ENCODE measurements around the gene DDX19B. TPM values are rescaled to one million over a fixed set of nuclear protein-coding genes. Genes with fewer than 3 reads are reported as not detected.
"Not testable (repeated sequence)": the region's sequence is repeated elsewhere in the genome, so short reads cannot be mapped to it uniquely, and the experiment has no call there.

The DDX19B gene
- total RNA-seq, 1 donor from 2014 or later = 32.2 TPM

DNA sequence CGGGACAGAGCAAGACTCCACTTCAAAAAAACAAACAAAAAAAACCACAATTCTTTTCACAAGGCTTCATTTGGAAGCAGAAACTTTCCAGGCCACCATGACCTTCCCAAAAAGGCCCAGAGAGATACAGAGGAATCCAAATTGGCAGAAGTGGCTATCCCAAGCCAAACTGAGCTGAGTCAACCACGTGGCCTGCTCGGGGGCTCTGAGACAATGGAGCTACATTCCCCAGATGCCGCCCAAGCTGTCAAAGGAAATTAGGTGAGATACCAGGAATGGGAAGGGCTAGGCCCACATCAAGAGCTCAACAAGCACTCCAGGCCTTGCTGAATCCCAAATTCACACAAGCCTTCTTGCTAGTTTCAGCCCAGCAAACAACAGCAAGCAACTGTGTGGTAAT lies 41.6 kb upstream of the DDX19B start:
- Mint-ChIP-seq H3K27me3 (no peaks in the 10 kb centered on the region), H3K4me3 (no peak overlapping the region), H3K27ac (no peak overlapping the region), H3K4me1 (ENCODE audit: unreplicated experiment) (no peaks in the 10 kb centered on the region), H3K36me3 (peaks cover 14% of the 10 kb centered on the region), H3K9me3 (no peaks in the 10 kb centered on the region)
- no peak for DNase-seq (ENCODE audit: extremely low spot score, unreplicated experiment)
- TF ChIP-seq CTCF (conservative IDR thresholded peaks at IDR 0.05) = no peak

DNA sequence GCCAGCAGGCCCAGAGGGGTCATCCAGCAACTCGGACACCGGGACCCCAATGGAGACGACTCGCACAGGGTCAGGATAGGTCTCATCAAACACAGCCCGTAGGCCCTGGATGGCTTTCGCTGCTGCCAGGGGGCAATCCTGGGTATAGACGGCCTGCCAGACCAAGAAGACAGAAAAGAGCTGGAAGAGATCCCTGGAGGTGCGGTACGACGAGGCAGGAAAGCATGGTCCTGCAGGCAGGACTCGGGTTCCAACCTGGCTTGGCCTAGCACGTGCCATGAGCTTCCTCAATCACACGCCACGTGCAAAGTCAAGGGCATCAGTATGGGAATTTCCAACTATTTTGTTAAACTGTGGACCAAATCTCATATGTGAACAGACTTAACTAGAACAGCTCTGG lies 40.9 kb upstream of the DDX19B start:
- no peak overlapping the region for H3K4me3 Mint-ChIP-seq
- no peaks in the 10 kb centered on the region for H3K9me3 Mint-ChIP-seq
- TF ChIP-seq CTCF (conservative IDR thresholded peaks at IDR 0.05) = no peak
- no peaks in the 10 kb centered on the region for H3K27me3 Mint-ChIP-seq
- H3K36me3 Mint-ChIP-seq = peaks cover 15% of the 10 kb centered on the region
- no peak for DNase-seq (ENCODE audit: extremely low spot score, unreplicated experiment)
- H3K4me1 Mint-ChIP-seq (ENCODE audit: unreplicated experiment) = no peaks in the 10 kb centered on the region
- H3K27ac Mint-ChIP-seq = no peak overlapping the region

- TF ChIP-seq CTCF (conservative IDR thresholded peaks at IDR 0.05) = no peak
- no peaks in the 10 kb centered on the region for H3K9me3 Mint-ChIP-seq
- H3K4me1 Mint-ChIP-seq (ENCODE audit: unreplicated experiment) = no peaks in the 10 kb centered on the region
- H3K27ac Mint-ChIP-seq = no peak overlapping the region
- peak; percentile 52 for DNase-seq (ENCODE audit: extremely low spot score, unreplicated experiment)
- no peak overlapping the region for H3K4me3 Mint-ChIP-seq
- no peaks in the 10 kb centered on the region for H3K27me3 Mint-ChIP-seq
- H3K36me3 Mint-ChIP-seq = peaks cover 11% of the 10 kb centered on the region
Measured at GRCh38 chr16:70258946-70259345, 40.0 kb upstream of the DDX19B start.

GRCh38 chr16:70259903-70260302 lies 39.1 kb upstream of the DDX19B start:
- DNase-seq (ENCODE audit: extremely low spot score, unreplicated experiment); H3K4me3 Mint-ChIP-seq; H3K9me3 Mint-ChIP-seq; H3K27ac Mint-ChIP-seq; H3K4me1 Mint-ChIP-seq (ENCODE audit: unreplicated experiment); H3K27me3 Mint-ChIP-seq: not testable (repeated sequence)
- peaks cover 12% of the 10 kb centered on the region for H3K36me3 Mint-ChIP-seq

DNA sequence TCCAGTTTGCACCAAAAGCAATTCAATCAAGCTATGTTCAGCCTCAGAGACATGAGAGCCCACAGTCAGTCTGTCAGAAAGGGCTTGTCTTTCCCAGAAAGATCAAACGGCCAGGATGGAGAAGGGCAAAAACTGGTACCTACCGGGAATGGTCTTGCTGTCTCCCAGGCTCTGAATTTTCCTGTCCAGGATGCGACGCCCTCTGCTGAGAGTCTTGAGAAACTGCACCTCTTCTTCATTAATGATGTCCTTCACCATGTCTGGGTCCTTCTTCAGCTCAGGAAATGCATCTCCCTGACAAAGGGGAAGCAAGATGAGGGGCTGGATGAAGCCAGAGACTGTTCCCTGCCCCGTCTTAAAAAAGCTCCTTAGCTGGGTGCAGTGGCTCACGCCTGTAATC lies 31.5 kb upstream of the DDX19B start:
- TF ChIP-seq CTCF (conservative IDR thresholded peaks at IDR 0.05) = peak; percentile 78
- no peak for DNase-seq (ENCODE audit: extremely low spot score, unreplicated experiment)
- no peaks in the 10 kb centered on the region for H3K9me3 Mint-ChIP-seq
- no peak overlapping the region for H3K4me3 Mint-ChIP-seq
- H3K4me1 Mint-ChIP-seq (ENCODE audit: unreplicated experiment) = no peaks in the 10 kb centered on the region
- H3K36me3 Mint-ChIP-seq = peaks cover 29% of the 10 kb centered on the region
- H3K27ac Mint-ChIP-seq = no peak overlapping the region
- no peaks in the 10 kb centered on the region for H3K27me3 Mint-ChIP-seq

GRCh38 chr16:70267922-70268321 lies 31.1 kb upstream of the DDX19B start:
- DNase-seq (ENCODE audit: extremely low spot score, unreplicated experiment); H3K4me3 Mint-ChIP-seq; H3K27me3 Mint-ChIP-seq; H3K27ac Mint-ChIP-seq; H3K4me1 Mint-ChIP-seq (ENCODE audit: unreplicated experiment); H3K9me3 Mint-ChIP-seq: not testable (repeated sequence)
- peaks cover 31% of the 10 kb centered on the region for H3K36me3 Mint-ChIP-seq

GRCh38 chr16:70269471-70269870 lies 29.5 kb upstream of the DDX19B start:
- DNase-seq (ENCODE audit: extremely low spot score, unreplicated experiment) = no peak
- Mint-ChIP-seq H3K4me1 (ENCODE audit: unreplicated experiment) (no peaks in the 10 kb centered on the region), H3K9me3 (no peaks in the 10 kb centered on the region), H3K4me3 (no peak overlapping the region), H3K27me3 (no peaks in the 10 kb centered on the region), H3K27ac (no peak overlapping the region), H3K36me3 (peaks cover 35% of the 10 kb centered on the region)
- no peak for TF ChIP-seq CTCF (conservative IDR thresholded peaks at IDR 0.05)
